ACHN (cell line): ENCODE results near the gene MAP7D1.
"Not testable (repeated sequence)": the region's sequence is repeated elsewhere in the genome, so short reads cannot be mapped to it uniquely, and the experiment has no call there.

Experiments used
- DNase-seq: peaks from one replicate; pipeline ENCODE4 v3.0.0-alpha.2; 2015
- in situ Hi-C: cut with HindIII; loops from 2 replicates; pipeline ENCODE4 v1.10.0; 2017; ENCODE audit warnings: low sequenced_read_pairs, low pct_ligation_motif_present, low pct_unique_long_range_greater_than_20kb

Gene MAP7D1

GRCh38 chr1:36176106-36176949 is 20.4 kb downstream of the MAP7D1 start:
- DNase-seq = no peak
- in situ Hi-C loops = no loop called here

DNA sequence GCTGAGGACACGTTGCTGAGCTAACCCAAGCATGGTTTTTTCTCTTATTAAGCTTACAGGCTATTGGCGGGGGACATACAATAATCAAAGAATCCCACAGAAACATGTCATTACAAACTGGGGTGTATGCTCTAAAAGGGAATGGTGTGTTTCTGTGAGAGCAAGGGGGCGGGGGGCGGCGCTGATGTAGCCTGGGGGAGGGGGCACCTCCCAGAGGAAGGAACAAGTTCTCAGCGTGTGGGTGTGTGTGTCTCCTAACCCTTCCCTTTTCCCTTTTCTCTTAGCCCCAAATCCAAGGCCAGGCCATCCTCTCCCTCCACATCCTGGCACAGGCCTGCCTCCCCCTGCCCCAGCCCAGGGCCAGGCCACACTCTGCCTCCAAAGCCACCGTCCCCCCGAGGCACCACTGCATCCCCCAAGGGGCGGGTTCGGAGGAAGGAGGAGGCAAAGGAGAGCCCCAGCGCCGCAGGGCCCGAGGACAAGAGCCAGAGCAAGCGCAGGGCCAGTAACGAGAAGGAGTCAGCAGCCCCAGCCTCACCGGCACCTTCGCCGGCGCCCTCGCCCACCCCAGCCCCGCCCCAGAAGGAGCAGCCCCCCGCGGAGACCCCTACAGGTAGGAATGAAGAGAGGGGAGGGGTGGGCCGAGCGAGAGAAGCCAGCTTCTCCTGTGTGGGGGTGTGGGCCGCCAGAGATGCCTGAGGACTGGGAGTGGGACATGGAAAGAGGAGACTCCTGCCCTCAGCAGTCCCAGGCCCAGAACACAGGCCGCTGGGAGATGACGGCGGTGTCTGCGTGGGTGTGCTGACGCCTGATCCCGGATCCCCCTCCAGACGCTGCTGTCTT is 21.9 kb downstream of the MAP7D1 start:
- DNase-seq = no peak
- in situ Hi-C loops = no loop called here

DNA sequence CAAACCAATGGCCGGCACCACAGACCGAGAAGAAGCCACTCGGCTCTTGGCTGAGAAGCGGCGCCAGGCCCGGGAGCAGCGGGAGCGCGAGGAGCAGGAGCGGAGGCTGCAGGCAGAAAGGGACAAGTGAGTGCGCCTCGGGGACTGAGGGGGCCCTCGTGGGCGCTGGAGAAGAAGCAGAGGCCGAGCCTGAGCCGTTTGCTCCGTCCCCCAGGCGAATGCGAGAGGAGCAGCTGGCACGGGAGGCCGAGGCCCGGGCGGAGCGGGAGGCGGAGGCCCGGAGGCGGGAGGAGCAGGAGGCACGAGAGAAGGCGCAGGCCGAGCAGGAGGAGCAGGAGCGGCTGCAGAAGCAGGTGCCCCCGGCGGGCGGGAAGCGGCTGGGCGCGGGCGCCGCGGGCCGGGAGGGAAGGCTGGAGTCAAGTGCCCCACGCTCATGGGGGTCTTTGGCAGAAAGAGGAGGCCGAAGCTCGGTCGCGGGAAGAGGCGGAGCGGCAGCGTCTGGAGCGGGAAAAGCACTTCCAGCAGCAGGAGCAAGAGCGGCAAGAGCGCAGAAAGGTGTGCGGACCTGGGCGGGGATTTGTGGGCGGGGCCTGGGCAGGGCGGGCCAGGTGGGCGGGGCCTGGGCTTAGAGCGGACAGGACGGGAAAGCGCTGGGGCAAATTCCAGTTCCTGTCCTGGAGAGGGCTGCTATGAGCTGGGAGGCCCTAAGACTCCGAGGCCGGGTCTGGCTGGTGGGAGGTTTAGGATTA is 22.7 kb downstream of the MAP7D1 start:
- in situ Hi-C loops = no loop called here
- DNase-seq = no peak

- DNase-seq = no peak
- in situ Hi-C loops = no loop called here
Observed at GRCh38 chr1:36179220-36179600, 23.2 kb downstream of the MAP7D1 start.

- in situ Hi-C loops = no loop called here
- DNase-seq = no peak
Observed at GRCh38 chr1:36182734-36183133, 26.8 kb downstream of the MAP7D1 start.

- in situ Hi-C loops = no loop called here
- DNase-seq = no peak
Observed at GRCh38 chr1:36183309-36183856, 27.4 kb downstream of the MAP7D1 start.

DNA sequence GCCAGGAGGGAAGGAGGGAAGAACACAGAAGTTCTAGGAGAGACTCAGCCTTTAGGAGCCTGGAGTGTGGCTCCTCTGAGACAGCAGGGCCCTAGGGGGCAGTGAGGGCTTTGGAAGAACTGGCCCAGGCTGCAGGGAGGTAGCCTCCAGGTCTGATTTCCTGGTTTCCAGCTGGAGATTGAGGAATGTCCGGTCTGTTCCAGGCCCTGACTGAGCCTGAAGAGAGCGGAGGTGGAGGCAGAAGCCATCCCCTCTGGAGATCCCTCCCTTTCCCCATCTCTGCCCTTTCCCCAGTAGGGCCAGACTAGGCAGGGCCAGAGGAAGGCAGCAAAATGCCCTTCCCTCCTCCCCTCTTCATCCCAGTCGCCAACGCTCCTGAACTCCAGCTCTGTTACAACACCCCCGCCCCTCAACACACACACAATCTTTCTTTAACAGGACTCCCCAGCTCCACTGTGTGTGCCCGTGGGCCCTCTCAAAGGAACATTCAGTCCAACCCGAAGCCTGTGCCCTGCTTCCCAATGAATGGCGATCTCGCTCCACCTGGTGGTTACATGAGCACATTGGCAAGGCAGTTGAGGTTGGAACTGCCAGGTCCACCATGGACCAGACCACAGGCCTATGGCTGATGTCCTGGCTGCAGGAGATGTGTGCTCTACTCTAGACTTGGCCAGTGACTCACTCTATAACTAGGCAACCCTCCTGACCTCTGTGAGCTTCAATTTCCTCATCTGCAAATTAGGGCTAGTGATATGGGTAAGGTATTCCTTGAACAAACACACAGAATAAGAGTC is 32.0 kb downstream of the MAP7D1 start:
- in situ Hi-C loops = no loop called here
- peak; percentile 83 for DNase-seq

DNA sequence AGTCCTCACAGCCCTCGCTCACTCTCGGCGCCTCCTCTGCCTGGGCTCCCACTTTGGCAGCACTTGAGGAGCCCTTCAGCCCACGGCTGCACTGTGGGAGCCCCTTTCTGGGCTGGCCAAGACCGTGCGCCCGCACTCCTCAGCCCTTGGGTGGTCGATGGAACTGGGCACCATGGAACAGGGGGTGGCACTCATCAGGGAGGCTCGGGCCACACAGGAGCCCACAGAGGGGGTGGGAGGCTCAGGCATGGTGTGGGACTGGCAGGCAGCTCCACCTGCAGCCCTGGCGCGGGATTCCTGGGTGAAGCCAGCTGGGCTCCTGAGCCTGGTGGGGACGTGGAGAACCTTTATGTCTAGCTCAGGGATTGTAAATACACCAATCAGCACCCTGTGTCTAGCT is 40.8 kb downstream of the MAP7D1 start:
- DNase-seq, in situ Hi-C loops: not testable (repeated sequence)

GRCh38 chr1:36198641-36199040 is 42.7 kb downstream of the MAP7D1 start:
- in situ Hi-C loops = no loop called here
- no peak for DNase-seq

DNA sequence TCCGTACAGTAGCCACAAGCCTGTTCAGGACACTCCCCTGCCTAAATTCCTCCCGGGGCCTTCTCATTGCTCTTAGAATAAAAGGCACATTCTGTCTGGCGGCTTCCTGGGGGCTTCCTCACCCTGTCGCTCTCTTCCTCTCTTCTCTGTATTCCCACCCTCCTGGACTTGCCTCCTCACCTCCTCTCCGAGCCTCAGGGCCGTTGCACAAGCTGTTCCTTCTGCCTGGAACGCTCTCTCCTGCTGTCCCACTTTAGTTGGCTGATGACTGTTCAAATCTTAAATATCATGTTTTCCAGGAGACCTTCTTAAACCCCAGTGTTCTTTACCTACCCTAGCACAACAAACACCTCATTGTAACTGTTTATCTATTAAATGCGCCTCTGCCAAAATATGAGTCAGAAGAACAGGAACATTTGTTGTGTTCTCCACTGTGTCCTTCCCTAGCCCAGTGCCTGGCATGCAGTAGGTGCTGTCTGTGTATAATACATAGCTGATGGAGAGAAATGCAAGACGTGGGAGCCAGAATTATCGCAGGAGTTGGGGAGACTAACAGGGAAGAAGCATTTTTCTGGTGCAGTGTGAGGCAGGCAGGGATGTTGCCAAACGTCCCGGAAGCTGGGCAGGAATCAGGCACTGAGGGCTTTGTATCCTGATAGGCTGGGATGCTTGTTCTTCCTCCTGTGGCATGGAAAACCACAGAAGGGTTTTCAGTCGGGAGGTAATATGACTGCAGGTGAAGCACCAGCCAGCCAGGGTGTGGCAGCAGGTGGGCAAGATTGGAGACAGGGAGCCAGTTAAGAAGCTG is 44.2 kb downstream of the MAP7D1 start:
- peak; percentile 19 for DNase-seq
- in situ Hi-C loops = no loop called here

DNA sequence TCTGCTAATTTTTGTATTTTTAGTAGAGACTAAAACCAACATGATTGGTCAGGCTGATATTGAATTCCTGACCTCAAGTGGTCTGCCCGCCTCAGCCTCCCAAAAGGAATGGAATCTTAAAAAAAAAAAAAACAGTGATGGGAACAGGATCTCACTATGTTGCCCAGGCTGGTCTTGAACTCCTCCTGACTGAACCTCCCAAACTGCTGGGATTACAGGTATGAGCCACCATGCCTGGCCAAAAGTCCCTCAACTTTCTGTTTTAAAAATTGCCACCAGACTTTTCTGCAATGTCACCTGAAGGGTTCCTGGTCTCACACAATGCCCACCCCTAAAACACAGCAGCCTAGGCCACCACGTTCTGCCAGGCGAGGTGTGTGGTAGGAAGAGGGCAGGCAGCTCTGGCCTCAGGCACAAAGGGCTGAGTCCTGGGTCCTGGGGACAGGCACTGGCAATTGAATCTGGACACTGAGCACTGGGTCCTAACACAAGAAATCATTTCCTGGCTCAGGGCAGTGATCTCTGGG is 47.1 kb downstream of the MAP7D1 start:
- DNase-seq = no peak

GRCh38 chr1:36203554-36204346 is 47.8 kb downstream of the MAP7D1 start:
- DNase-seq = peak; percentile 11
- in situ Hi-C loops = no loop called here

More for the DNA sequence above, 47.1 kb downstream of the MAP7D1 start:
- in situ Hi-C loops = no loop called here

GRCh38 chr1:36204347-36204909 is 48.5 kb downstream of the MAP7D1 start:
- in situ Hi-C loops = no loop called here
- DNase-seq = no peak

DNA sequence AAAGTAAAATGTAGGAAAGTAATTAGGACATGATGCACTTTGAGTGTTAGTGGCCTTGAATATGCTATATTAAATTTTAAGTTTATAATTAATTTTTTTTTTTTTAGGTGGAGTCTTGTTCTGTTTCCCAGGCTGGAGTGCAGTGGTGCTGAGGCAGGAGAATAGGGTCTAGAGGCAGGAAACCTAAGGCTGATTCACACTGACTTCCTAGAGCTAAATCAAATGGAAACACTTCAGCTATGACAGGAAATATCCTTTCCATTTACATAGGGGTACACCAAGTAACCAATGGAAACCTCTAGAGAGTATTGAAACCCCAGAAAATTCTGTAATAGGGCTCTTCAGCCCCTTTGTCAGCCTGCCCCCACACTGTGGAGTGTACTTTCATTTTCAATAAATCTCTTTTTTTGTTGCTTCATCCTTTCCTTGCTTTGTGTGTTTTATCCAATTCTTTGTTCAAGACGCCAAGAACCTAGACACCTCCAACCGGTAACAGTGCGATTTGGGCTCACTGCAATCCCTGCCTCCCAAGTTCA is 50.4 kb downstream of the MAP7D1 start:
- DNase-seq = no peak
- in situ Hi-C loops = no loop called here

DNA sequence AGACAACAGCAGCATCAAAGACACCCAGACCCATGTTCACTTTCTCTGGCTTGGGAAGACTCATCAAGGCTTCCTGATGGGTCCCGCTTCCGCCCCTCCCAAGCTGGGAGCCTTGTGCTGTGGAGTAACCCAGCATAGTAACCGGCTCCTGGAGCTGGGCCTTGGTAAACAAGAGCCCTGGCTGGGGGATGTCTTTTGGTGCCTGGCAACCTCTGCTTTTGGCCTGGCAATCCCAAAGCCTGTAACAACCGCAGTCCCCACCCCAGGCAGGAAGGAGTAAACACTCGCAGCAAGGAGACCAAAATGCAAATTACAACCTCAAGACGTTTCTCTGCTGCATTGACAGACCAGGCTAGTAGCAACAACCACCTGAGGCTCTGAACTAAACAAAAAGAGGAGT is 51.4 kb downstream of the MAP7D1 start:
- in situ Hi-C loops = no loop called here
- no peak for DNase-seq
